Measurements from ENCODE around the gene LARP4B.

GRCh38 chr10:819326-819725, 112.2 kb downstream of the LARP4B start:
- TF ChIP-seq, protein P1, sequence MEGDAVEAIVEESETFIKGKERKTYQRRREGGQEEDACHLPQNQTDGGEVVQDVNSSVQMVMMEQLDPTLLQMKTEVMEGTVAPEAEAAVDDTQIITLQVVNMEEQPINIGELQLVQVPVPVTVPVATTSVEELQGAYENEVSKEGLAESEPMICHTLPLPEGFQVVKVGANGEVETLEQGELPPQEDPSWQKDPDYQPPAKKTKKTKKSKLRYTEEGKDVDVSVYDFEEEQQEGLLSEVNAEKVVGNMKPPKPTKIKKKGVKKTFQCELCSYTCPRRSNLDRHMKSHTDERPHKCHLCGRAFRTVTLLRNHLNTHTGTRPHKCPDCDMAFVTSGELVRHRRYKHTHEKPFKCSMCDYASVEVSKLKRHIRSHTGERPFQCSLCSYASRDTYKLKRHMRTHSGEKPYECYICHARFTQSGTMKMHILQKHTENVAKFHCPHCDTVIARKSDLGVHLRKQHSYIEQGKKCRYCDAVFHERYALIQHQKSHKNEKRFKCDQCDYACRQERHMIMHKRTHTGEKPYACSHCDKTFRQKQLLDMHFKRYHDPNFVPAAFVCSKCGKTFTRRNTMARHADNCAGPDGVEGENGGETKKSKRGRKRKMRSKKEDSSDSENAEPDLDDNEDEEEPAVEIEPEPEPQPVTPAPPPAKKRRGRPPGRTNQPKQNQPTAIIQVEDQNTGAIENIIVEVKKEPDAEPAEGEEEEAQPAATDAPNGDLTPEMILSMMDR (conservative IDR thresholded peaks at IDR 0.05; ENCODE audit: low read length), result no peak
- TF ChIP-seq EZH2phosphoT487 (IDR thresholded peaks at IDR 0.05; ENCODE audit: borderline replicate concordance, low read depth, low read length), result no peak

Data from OCI-LY7 (cell line).